ENCODE data around the gene PDCD6IP. TPM values are rescaled to one million over a fixed set of nuclear protein-coding genes. Genes with fewer than 3 reads are reported as not detected.

The PDCD6IP gene
- total RNA-seq, 2 donors from 2014 or later: 165 to 251 TPM

DNA sequence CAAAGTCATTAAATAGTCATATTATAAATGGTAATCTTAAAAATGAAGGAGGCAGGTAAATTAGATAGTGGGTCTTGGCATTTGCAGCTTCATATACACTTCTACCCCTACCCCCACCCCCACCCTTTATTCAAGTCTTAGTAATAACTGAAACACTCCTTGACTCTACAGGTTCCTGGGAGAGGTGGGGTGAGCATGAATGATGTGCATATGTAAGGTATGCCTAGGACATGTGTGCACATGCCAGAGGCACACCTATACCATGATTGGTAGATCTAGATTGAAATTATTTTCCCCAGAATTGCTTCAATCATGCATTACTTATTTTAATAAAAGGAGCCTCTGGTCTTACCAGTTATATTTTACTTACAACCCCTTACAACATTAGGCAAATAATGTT is 40.1 kb upstream of the PDCD6IP start:
- intact Hi-C loops (cut with DNase I): no loop called here
- H3K4me3 ChIP-seq: no peak overlapping the region
- H3K36me3 ChIP-seq: no peaks in the 10 kb centered on the region
- H3K9me3 ChIP-seq: no peaks in the 10 kb centered on the region
- DNase-seq (ENCODE audit: low spot score): no peak
- TF ChIP-seq POLR2A (IDR thresholded peaks at IDR 0.05) (no peak), POLR2AphosphoS5 (IDR thresholded peaks at IDR 0.05) (no peak)
- TF ChIP-seq, protein P1, sequence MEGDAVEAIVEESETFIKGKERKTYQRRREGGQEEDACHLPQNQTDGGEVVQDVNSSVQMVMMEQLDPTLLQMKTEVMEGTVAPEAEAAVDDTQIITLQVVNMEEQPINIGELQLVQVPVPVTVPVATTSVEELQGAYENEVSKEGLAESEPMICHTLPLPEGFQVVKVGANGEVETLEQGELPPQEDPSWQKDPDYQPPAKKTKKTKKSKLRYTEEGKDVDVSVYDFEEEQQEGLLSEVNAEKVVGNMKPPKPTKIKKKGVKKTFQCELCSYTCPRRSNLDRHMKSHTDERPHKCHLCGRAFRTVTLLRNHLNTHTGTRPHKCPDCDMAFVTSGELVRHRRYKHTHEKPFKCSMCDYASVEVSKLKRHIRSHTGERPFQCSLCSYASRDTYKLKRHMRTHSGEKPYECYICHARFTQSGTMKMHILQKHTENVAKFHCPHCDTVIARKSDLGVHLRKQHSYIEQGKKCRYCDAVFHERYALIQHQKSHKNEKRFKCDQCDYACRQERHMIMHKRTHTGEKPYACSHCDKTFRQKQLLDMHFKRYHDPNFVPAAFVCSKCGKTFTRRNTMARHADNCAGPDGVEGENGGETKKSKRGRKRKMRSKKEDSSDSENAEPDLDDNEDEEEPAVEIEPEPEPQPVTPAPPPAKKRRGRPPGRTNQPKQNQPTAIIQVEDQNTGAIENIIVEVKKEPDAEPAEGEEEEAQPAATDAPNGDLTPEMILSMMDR (IDR thresholded peaks at IDR 0.05): no peak
- H3K27me3 ChIP-seq (replicated peaks; ENCODE audit: insufficient read depth): no peaks in the 10 kb centered on the region
- H3K27ac ChIP-seq: no peak overlapping the region
- no peaks in the 10 kb centered on the region for H3K4me1 ChIP-seq (replicated peaks)

DNA sequence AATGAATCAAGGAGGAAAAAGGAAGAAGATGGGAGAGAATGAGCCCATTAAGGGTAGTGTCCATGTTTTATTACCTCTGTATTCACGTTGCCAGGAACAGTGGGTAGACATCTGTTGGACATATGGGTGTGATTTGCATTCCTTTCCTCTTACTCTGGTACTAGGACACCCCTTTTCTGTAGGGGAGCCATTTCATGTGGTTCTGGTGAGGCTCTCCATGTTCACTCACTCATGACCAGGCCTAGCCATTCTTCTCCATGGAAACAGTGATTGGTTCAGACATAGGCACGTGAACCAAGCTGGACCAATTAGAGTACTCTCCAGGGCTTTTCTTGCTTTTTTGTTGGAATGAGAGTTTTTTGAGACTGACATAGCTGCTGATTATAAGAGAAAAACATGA is 39.6 kb upstream of the PDCD6IP start:
- no peaks in the 10 kb centered on the region for H3K9me3 ChIP-seq

DNA sequence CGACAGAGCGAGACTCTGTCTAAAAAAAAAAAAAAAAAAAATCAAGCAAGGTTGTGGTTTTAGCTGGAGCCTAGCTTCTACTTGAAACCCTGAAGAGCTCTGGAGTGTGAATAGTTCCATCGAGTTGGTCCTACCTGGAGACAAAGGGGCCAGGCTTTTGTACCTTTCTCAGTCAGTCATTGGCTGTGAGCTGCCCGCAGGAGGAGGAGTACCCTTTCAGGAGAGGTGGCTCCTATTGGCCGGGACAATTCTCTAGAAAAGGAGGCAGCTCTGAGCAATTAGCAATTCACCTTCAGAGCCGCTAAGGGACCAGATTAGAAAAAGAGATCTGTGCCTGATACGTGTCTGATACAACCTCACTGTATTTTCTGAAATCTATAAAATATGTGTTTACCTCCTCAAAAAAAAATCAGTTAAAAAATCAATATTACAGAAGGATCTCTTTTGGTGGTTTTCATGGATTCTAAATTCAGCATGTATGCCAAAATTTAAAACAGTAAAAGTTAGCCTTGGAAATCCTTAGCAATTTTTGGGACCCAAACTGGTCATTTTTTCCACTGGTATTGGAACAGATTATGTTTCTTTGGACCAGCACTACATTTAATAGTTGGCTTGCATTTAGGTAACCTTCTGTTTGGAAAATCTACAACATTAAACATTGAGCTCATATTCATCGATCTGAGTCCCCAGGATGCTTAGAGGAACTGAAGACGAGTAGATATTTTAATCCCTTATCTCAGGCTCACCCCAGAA is 29.7 kb upstream of the PDCD6IP start:
- Histone ChIP-seq H3K27me3 (replicated peaks; ENCODE audit: insufficient read depth) (no peaks in the 10 kb centered on the region), H3K4me3 (no peak overlapping the region), H3K27ac (no peak overlapping the region), H3K9me3 (no peaks in the 10 kb centered on the region), H3K4me1 (replicated peaks) (no peaks in the 10 kb centered on the region), H3K36me3 (no peaks in the 10 kb centered on the region)
- intact Hi-C loops (cut with DNase I): no loop called here
- TF ChIP-seq POLR2A (IDR thresholded peaks at IDR 0.05) (no peak), POLR2AphosphoS5 (IDR thresholded peaks at IDR 0.05) (no peak)
- TF ChIP-seq, protein P1 (IDR thresholded peaks at IDR 0.05): no peak
- no peak for DNase-seq (ENCODE audit: low spot score)
- WGBS: 90% methylated on average over 9 of the region's 9 CpGs

More for the DNA sequence above, 39.6 kb upstream of the PDCD6IP start:
- DNase-seq (ENCODE audit: low spot score): no peak
- Histone ChIP-seq H3K4me1 (replicated peaks) (no peaks in the 10 kb centered on the region), H3K27ac (no peak overlapping the region), H3K4me3 (no peak overlapping the region), H3K27me3 (replicated peaks; ENCODE audit: insufficient read depth) (no peaks in the 10 kb centered on the region), H3K36me3 (no peaks in the 10 kb centered on the region)
- intact Hi-C loops (cut with DNase I): no loop called here
- TF ChIP-seq, protein P1 (IDR thresholded peaks at IDR 0.05): no peak
- TF ChIP-seq POLR2A (IDR thresholded peaks at IDR 0.05) (no peak), POLR2AphosphoS5 (IDR thresholded peaks at IDR 0.05) (no peak)
- WGBS: 59% methylated on average over 2 of the region's 2 CpGs

DNA sequence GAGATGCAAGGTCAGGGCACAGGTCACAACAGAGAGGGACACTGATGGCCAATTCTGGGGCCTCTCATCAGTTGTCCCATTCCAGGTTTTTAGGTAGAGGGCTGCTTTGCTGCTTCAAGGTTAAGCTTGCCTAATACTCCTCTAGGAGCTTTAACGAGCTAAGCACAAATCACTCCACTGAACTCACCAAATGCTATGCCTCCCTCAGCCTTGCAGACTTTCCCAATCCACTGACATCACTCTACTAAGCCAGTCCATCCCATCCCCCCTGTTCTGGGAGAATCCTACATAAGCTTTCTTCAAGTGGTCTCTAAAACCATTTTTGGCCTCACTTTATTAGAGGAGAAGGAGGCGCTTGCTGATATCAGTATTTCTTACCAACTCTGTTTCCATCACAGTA is 24.8 kb upstream of the PDCD6IP start:
- Histone ChIP-seq H3K4me1 (replicated peaks) (no peaks in the 10 kb centered on the region), H3K36me3 (no peaks in the 10 kb centered on the region), H3K9me3 (no peaks in the 10 kb centered on the region), H3K27me3 (replicated peaks; ENCODE audit: insufficient read depth) (no peaks in the 10 kb centered on the region), H3K27ac (no peak overlapping the region), H3K4me3 (no peak overlapping the region)
- TF ChIP-seq, protein P1 (IDR thresholded peaks at IDR 0.05): no peak
- TF ChIP-seq POLR2A (IDR thresholded peaks at IDR 0.05): no peak
- no peak for TF ChIP-seq POLR2AphosphoS5 (IDR thresholded peaks at IDR 0.05)
- no peak for DNase-seq (ENCODE audit: low spot score)
- WGBS: 73% methylated on average over 2 of the region's 2 CpGs
- intact Hi-C loops (cut with DNase I): no loop called here

DNA sequence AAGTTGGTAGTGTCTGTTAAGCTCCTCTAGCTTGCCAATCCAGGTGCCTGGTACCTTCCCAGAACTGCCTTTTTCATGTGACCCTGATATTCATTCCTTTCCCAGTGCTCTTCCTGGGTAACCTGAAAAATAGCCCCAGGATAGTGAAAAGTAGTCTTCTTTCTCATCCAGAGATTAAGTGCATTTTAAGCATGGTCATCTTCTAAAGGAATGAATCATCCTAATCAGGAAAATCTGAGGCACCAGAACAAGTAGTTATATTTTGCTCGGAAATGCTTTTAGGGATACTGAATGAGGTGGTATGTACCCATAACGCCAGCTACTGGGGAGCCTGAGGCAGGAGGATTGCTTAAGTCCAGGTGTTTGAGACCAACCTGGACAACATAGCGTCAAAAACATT is 23.1 kb upstream of the PDCD6IP start:
- TF ChIP-seq, protein P1 (IDR thresholded peaks at IDR 0.05): no peak
- no peak for TF ChIP-seq POLR2A (IDR thresholded peaks at IDR 0.05)
- no peak for TF ChIP-seq POLR2AphosphoS5 (IDR thresholded peaks at IDR 0.05)
- intact Hi-C loops (cut with DNase I): no loop called here

More for the DNA sequence above, 23.1 kb upstream of the PDCD6IP start:
- Histone ChIP-seq H3K27ac (no peak overlapping the region), H3K27me3 (replicated peaks; ENCODE audit: insufficient read depth) (no peaks in the 10 kb centered on the region), H3K4me1 (replicated peaks) (no peaks in the 10 kb centered on the region), H3K9me3 (no peaks in the 10 kb centered on the region), H3K4me3 (no peak overlapping the region), H3K36me3 (no peaks in the 10 kb centered on the region)
- no peak for DNase-seq (ENCODE audit: low spot score)
- 79% methylated on average over 3 of the region's 3 CpGs for WGBS

Measured in prostate gland (tissue), 2 donors.